Cardiac fibroblast (primary cell): ENCODE results near the gene TM9SF1.
A peak's percentile ranks its signal among the peaks of the same experiment; 100 is the strongest.

ENCODE experiments used
- DNase-seq, 2 donors: peaks; one replicate each; pipeline versions ENCODE4 v3.0.0 to v3.0.0-alpha.2; 2010; ENCODE audit warnings: low read depth in 2 of 2
- H3K4me3 ChIP-seq, 2 donors: replicated peaks in 1 of 2; 1 replicate in 1 of 2; 2 replicates in 1 of 2; pipeline ENCODE4 v1.5.1; 2011; ENCODE audit warnings: low read depth in 2 of 2, low read length in 2 of 2, mild to moderate bottlenecking in 2 of 2, moderate library complexity in 1 of 2
- TF ChIP-seq, protein P1 (sequence below): IDR thresholded peaks from one replicate; pipeline ENCODE4 v1.5.1; 2011; ENCODE audit warnings: low read depth, mild to moderate bottlenecking, low read length, inconsistent platforms

The TM9SF1 gene

DNA sequence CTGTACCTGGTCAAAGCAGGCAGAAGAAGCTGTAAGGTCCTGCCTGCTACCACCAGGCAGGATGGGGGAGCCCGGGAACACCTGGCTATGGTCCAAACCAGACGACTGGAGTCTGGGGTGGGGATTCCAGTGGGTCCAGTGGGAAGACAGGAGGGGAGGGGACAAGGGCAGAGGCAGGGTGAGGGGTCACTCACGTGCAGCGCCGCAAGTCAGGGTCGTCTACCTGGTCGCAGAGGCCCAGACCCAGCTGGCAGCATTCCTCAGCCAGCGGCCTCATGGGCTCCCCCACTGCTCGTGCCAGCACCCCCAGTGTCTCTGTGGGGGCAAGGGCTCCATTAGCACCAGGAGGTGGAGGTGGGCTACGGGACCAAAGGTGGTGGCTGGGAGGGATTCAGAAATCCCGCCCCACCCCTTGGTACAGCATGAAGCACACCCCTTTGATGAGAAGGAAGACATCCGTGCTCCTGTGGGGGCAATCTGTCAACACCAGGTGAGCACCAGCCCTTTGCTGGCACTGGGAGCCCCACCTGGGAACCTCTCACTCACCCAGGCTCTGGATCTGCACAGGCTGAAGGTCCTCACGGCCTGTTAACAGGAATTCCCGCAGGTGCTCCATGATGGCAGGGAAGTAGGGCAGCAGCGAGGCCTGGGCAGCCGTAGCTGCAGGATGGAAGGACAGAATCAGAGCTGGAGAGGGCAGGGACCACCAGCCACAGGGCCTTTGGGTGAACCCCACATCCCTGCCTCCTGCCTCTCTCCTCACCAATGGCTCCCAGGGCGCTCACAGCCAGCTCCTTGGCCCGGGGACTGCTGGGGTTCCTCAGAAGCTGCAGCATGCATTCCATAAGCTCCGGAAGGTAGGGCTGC lies 10.9 kb downstream of the TM9SF1 start:
- H3K4me3 ChIP-seq = no peak overlapping the region
- TF ChIP-seq, protein P1, sequence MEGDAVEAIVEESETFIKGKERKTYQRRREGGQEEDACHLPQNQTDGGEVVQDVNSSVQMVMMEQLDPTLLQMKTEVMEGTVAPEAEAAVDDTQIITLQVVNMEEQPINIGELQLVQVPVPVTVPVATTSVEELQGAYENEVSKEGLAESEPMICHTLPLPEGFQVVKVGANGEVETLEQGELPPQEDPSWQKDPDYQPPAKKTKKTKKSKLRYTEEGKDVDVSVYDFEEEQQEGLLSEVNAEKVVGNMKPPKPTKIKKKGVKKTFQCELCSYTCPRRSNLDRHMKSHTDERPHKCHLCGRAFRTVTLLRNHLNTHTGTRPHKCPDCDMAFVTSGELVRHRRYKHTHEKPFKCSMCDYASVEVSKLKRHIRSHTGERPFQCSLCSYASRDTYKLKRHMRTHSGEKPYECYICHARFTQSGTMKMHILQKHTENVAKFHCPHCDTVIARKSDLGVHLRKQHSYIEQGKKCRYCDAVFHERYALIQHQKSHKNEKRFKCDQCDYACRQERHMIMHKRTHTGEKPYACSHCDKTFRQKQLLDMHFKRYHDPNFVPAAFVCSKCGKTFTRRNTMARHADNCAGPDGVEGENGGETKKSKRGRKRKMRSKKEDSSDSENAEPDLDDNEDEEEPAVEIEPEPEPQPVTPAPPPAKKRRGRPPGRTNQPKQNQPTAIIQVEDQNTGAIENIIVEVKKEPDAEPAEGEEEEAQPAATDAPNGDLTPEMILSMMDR = no peak
- DNase-seq = no peak

DNA sequence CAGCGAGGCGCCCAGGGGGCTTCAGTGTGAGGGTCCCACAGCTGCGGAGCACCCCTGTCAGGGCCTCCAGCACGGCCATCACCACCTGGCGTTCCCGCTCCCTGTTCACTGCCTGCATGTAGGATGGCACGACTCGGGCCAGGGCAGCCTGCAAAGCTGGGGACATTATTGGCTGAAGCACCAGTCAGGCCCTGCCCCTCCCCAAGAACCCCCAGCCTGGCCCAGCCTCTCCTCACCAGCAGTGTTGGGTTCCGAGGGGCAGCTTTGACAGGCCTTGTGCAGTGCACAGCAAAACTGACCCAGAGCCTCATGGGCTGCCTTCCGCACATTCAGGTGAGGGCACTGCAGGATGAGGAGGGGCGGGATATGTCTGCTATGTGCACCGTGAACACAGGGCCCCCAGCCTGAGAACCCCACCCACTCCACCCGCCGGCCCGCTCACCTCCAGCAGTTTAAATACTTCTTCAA lies 12.2 kb downstream of the TM9SF1 start:
- no peak overlapping the region for H3K4me3 ChIP-seq
- DNase-seq = no peak
- TF ChIP-seq, protein P1 = no peak

DNA sequence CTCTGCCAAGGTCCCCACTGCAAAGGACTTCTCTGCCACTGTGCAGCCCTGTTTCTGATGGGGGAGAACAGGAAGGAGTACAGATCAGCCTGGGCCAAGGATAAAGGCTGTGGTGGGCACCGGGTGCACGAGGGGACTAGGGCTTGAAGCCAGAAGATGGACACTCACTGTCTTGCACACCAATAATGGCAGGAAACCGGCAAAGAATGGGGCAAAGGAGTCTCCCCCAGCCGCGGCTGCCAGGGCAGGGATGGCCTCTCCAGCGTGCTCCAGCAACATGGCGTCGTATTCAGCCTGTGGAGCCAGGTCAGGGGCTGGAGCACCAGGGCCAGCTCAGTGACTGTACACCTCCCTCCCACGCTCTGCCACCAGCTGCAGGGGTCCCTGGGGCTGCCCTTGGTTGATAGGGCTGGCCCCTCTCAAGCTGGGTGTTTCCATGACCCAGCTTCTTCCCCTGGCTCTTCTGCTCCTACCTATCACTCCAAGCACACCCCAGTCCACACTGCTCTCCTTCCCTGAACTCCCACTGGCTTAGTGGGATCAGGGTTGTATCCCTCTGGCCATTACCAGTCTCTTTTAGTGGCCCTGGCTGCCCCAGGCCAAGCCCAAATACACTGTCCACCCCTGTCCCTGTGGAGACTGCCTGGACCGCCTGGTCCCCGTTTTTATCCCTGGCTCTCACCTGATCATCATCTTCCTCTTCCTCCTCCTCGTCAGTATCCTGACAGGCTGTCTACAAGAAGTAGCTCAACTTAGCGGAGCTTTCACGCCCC lies 12.9 kb downstream of the TM9SF1 start:
- no peak for DNase-seq
- TF ChIP-seq, protein P1 = no peak
- no peak overlapping the region for H3K4me3 ChIP-seq

DNA sequence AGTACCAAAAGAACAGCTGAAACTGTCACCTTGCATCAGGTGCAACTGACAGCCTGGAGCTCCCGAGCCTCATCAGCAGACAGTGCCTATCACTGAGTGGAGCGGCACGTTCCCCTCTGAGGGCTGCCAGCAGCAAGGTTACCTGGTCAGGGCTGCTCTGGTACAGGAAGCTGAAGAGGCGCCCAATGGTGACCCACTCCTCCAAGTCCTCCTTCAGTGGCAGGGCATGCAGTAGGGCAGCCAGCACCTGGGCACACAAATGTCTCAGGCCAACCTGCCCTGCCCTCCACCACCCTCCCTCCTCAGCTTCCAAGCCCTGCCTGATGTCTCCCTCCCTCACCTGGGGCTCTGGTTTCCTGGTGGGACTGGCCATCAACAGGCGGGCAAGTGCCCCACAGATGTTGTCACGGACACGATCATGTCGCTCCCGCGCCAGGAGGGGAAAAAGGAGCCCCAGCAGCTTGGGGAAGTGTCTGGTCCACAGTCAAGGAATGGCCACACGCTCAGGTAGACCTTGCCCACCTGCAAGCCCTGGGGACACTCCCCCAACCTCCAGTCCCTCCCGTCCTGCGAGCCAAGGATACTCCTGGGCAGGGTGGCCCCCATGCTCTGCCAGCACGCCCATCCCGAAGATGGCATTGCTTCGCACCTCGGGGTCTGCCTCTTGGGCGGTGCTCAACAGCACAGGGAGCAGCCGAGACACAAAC lies 13.7 kb downstream of the TM9SF1 start:
- DNase-seq = no peak
- TF ChIP-seq, protein P1 = no peak
- H3K4me3 ChIP-seq = no peak overlapping the region

DNA sequence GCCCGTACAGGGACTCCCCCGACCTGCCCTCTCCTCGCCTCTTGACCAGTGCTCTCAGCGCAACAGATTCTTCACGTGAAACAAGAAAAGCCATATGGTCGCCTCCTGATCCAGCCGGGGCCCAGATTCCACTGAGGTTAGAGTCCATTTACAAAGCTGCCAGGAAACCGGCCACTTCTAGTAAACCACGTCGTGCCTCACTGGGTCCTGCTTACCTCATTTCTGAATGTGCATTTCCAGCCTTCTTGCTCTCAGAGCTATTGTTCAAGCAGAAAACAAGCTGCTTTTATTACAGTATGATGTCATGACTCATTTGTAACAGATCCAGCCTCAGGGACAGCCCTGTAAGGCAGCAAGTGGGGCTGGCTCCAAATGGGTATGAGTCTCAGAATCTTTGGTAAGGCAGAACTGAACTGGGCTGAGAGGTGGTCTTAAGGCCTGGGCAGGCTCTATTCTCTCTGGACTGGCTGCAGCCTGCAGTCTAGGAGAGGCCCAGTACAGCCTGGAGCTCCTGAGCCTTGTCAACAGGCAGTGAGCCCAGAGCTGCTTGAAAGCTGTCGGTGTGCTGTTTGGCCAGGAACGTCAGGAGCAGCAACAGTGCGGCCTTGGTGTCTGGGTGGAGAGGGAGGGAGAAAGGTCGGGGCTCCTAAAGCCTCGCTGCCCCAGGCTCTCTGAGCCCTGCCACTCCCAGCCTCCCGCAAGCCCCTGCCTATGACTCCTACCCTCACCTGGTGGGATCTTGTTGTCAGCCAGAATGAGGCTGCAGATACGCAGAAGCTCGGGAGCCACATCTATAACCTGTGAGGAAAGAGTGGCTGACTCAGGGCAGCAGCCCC lies 15.1 kb downstream of the TM9SF1 start:
- DNase-seq = peak; percentile 70 to 88
- TF ChIP-seq, protein P1 = no peak
- no peak overlapping the region for H3K4me3 ChIP-seq
